ENCODE results near the gene CDK6. TPM values are rescaled to one million over a fixed set of nuclear protein-coding genes. Genes with fewer than 3 reads are reported as not detected.

CDK6 gene
- total RNA-seq, 4 donors from 2014 or later = 1.2 to 6.9 (median 2.6) TPM

GRCh38 chr7:92749832-92750446 is 86.4 kb downstream of the CDK6 start:
- TF ChIP-seq CTCF (IDR thresholded peaks at IDR 0.05 in 4 of 5, conservative IDR thresholded peaks at IDR 0.05 in 1 of 5) = no peak
- TF ChIP-seq POLR2A (IDR thresholded peaks at IDR 0.05) = no peak
- in situ Hi-C loops (cut with MboI; ENCODE audit: low sequenced_read_pairs in 4 of 4) = no loop called here
- no peak overlapping the region for H3K4me3 ChIP-seq
- H3K36me3 ChIP-seq = no peaks in the 10 kb centered on the region
- intact Hi-C loops (cut with DNase I; ENCODE audit: low total_unique reads) = no loop called here
- no peaks in the 10 kb centered on the region for H3K9me3 ChIP-seq
- ATAC-seq (no peak), DNase-seq (no peak)
- no peak overlapping the region for H3K27ac ChIP-seq
- no peaks in the 10 kb centered on the region for H3K4me1 ChIP-seq
- H3K27me3 ChIP-seq = no peaks in the 10 kb centered on the region

GRCh38 chr7:92749327-92749755 is 87.0 kb downstream of the CDK6 start:
- in situ Hi-C loops (cut with MboI; ENCODE audit: low sequenced_read_pairs in 4 of 4) = no loop called here
- Histone ChIP-seq H3K4me3 (no peak overlapping the region), H3K4me1 (no peaks in the 10 kb centered on the region), H3K9me3 (no peaks in the 10 kb centered on the region), H3K27ac (no peak overlapping the region), H3K36me3 (no peaks in the 10 kb centered on the region), H3K27me3 (no peaks in the 10 kb centered on the region)
- intact Hi-C loops (cut with DNase I; ENCODE audit: low total_unique reads) = no loop called here
- no peak for DNase-seq
- no peak for TF ChIP-seq CTCF (IDR thresholded peaks at IDR 0.05 in 4 of 5, conservative IDR thresholded peaks at IDR 0.05 in 1 of 5)
- no peak for TF ChIP-seq POLR2A (IDR thresholded peaks at IDR 0.05)
- no peak for ATAC-seq

- Histone ChIP-seq H3K4me3 (no peak overlapping the region), H3K9me3 (no peaks in the 10 kb centered on the region), H3K27ac (no peak overlapping the region), H3K36me3 (no peaks in the 10 kb centered on the region), H3K27me3 (no peaks in the 10 kb centered on the region), H3K4me1 (no peaks in the 10 kb centered on the region)
- intact Hi-C loops (cut with DNase I; ENCODE audit: low total_unique reads) (no loop called here), in situ Hi-C loops (cut with MboI; ENCODE audit: low sequenced_read_pairs in 4 of 4) (no loop called here)
- DNase-seq (no peak), ATAC-seq (no peak)
- TF ChIP-seq POLR2A (IDR thresholded peaks at IDR 0.05) = no peak
- no peak for TF ChIP-seq CTCF (IDR thresholded peaks at IDR 0.05 in 4 of 5, conservative IDR thresholded peaks at IDR 0.05 in 1 of 5)
Measured at GRCh38 chr7:92748495-92748894, 87.9 kb downstream of the CDK6 start.

- ATAC-seq (no peak), DNase-seq (no peak)
- H3K4me1 ChIP-seq = no peaks in the 10 kb centered on the region
- H3K27me3 ChIP-seq = no peaks in the 10 kb centered on the region
- in situ Hi-C loops (cut with MboI; ENCODE audit: low sequenced_read_pairs in 4 of 4) (no loop called here), intact Hi-C loops (cut with DNase I; ENCODE audit: low total_unique reads) (no loop called here)
- H3K9me3 ChIP-seq = no peaks in the 10 kb centered on the region
- H3K36me3 ChIP-seq = no peaks in the 10 kb centered on the region
- TF ChIP-seq CTCF (IDR thresholded peaks at IDR 0.05 in 4 of 5, conservative IDR thresholded peaks at IDR 0.05 in 1 of 5) (no peak), POLR2A (IDR thresholded peaks at IDR 0.05) (no peak)
- H3K4me3 ChIP-seq = no peak overlapping the region
- no peak overlapping the region for H3K27ac ChIP-seq
Measured at GRCh38 chr7:92747041-92747835, 89.1 kb downstream of the CDK6 start.
